IMR-90 (cell line): ENCODE measurements around the gene XRN2. TPM values are rescaled to one million over a fixed set of nuclear protein-coding genes. Genes with fewer than 3 reads are reported as not detected.

Source experiments
- ATAC-seq: fragments of 200-7000 bp; cut with Tn5 transposase; 2 replicates; pipeline ENCODE4 v1.9.1; 2020; ENCODE audit warnings: low read depth, mild to moderate bottlenecking, moderate library complexity
- BruUV-seq: library from RNA; stranded (reverse); fragments of 400-500 nt; replicated peaks from 2 replicates; lab custom pipeline; 2021; lab: Mats Ljungman, UMichigan
- CTCF ChIA-PET: fragments of 300-600 bp; formaldehyde crosslinking; extraction: SDS; loops from one replicate; lab custom pipeline; 2021; ENCODE audit warnings: antibody characterized with exemption; lab: Yijun Ruan, JAX
- POLR2A ChIA-PET: fragments of 300-600 bp; sonication (Branson Sonifier 250); formaldehyde crosslinking; loops from one replicate; lab custom pipeline; 2022; ENCODE audit warnings: antibody characterized with exemption; ENCODE audit not compliant: unreplicated experiment; lab: Charles Lee
- DNase-seq: peaks from one replicate; pipeline ENCODE4 v3.0.0; 2013
- H2AFZ ChIP-seq: replicated peaks from 2 replicates; pipeline ENCODE3; 2013; ENCODE audit warnings: low read length, mild to moderate bottlenecking; ENCODE audit not compliant: poor library complexity
- H2AK5ac ChIP-seq: 2 replicates; pipeline ENCODE4 v1.6.1; 2013; ENCODE audit warnings: low read depth, low read length, inconsistent platforms
- H2AK9ac ChIP-seq: replicated peaks from 2 replicates; pipeline ENCODE3; 2013; ENCODE audit warnings: mild to moderate bottlenecking, low read depth, low read length, moderate library complexity; ENCODE audit not compliant: poor library complexity
- H2BK120ac ChIP-seq: 2 replicates; pipeline ENCODE4 v1.6.1; 2013; ENCODE audit warnings: low read depth, low read length, inconsistent platforms
- H2BK15ac ChIP-seq: 3 replicates; pipeline ENCODE4 v1.6.1; 2013; ENCODE audit warnings: low read depth, low read length, inconsistent platforms
- H2BK20ac ChIP-seq: 2 replicates; pipeline ENCODE4 v1.6.1; 2013; ENCODE audit warnings: low read depth, mild to moderate bottlenecking, inconsistent platforms, low read length, moderate library complexity
- H2BK5ac ChIP-seq: 2 replicates; pipeline ENCODE4 v1.6.1; 2013; ENCODE audit warnings: mild to moderate bottlenecking, low read depth, low read length, inconsistent platforms; ENCODE audit not compliant: poor library complexity, severe bottlenecking
- H3K14ac ChIP-seq: replicated peaks from 2 replicates; pipeline ENCODE4 v1.6.1; 2013; ENCODE audit warnings: low read depth, low read length, inconsistent platforms
- H3K18ac ChIP-seq: 2 replicates; pipeline ENCODE4 v1.6.1; 2013; ENCODE audit warnings: low read depth, low read length, control low read depth
- H3K23ac ChIP-seq: 2 replicates; pipeline ENCODE4 v1.6.1; 2013; ENCODE audit warnings: low read depth, low read length, inconsistent platforms
- H3K27ac ChIP-seq: 2 replicates; pipeline ENCODE4 v1.5.1; 2013; ENCODE audit warnings: mild to moderate bottlenecking, control low read depth, low read length; ENCODE audit not compliant: insufficient read depth
- H3K27me3 ChIP-seq: 2 replicates; pipeline ENCODE4 v1.6.1; 2013; ENCODE audit warnings: low read length; ENCODE audit not compliant: control insufficient read depth, insufficient read depth
- H3K36me3 ChIP-seq: 2 replicates; pipeline ENCODE4 v1.6.1; 2013; ENCODE audit warnings: low read length, mixed read lengths; ENCODE audit not compliant: control insufficient read depth, insufficient read depth
- H3K4ac ChIP-seq: 2 replicates; pipeline ENCODE4 v1.6.1; 2013; ENCODE audit warnings: low read depth, low read length, inconsistent platforms
- H3K4me1 ChIP-seq: 2 replicates; pipeline ENCODE4 v1.6.1; 2013; ENCODE audit warnings: low read length, mixed read lengths; ENCODE audit not compliant: control insufficient read depth, insufficient read depth
- H3K4me2 ChIP-seq: 2 replicates; pipeline ENCODE4 v1.6.1; 2013; ENCODE audit warnings: low read depth, mild to moderate bottlenecking, control low read depth, low read length, moderate library complexity
- H3K4me3 ChIP-seq: 2 replicates; pipeline ENCODE4 v1.5.1; 2013; ENCODE audit warnings: low read depth, mild to moderate bottlenecking, control low read depth, low read length, moderate library complexity; ENCODE audit not compliant: insufficient read depth
- H3K56ac ChIP-seq: 2 replicates; pipeline ENCODE4 v1.6.1; 2013; ENCODE audit warnings: low read length, inconsistent platforms; ENCODE audit not compliant: insufficient read depth; ENCODE audit errors: extremely low read depth
- H3K79me1 ChIP-seq, 2 experiments: 2 replicates each; pipeline ENCODE4 v1.6.1; 2013; ENCODE audit warnings: low read length in 2 of 2, inconsistent platforms in 1 of 2, low read depth in 1 of 2
- H3K9ac ChIP-seq: 2 replicates; pipeline ENCODE4 v1.6.1; 2013; ENCODE audit warnings: low read depth, low read length, control low read depth
- H3K9me1 ChIP-seq: 2 replicates; pipeline ENCODE4 v1.6.1; 2013; ENCODE audit warnings: low read length, inconsistent platforms; ENCODE audit not compliant: insufficient read depth
- H3K9me3 ChIP-seq: 2 replicates; pipeline ENCODE4 v1.6.1; 2013; ENCODE audit warnings: low read length; ENCODE audit not compliant: control insufficient read depth, insufficient read depth
- H4K20me1 ChIP-seq: 2 replicates; pipeline ENCODE4 v1.6.1; 2013; ENCODE audit warnings: low read length, inconsistent platforms; ENCODE audit not compliant: insufficient read depth
- H4K5ac ChIP-seq: 2 replicates; pipeline ENCODE4 v1.6.1; 2013; ENCODE audit warnings: mild to moderate bottlenecking, low read depth, low read length, control low read depth
- H4K8ac ChIP-seq, 2 experiments: 2 replicates each; pipeline ENCODE4 v1.6.1; 2013; ENCODE audit warnings: low read depth in 2 of 2, low read length in 2 of 2, control low read depth in 1 of 2, inconsistent platforms in 1 of 2
- H4K91ac ChIP-seq: 2 replicates; pipeline ENCODE4 v1.6.1; 2013; ENCODE audit warnings: low read depth, low read length, inconsistent platforms; ENCODE audit not compliant: insufficient read depth
- CEBPB ChIP-seq: IDR thresholded peaks from 2 replicates; pipeline ENCODE4 v1.6.1; 2012; ENCODE audit warnings: low read depth, low read length, improper control_type of control experiment
- CHD1 ChIP-seq: IDR thresholded peaks from 2 replicates; pipeline ENCODE4 v1.6.1; 2012; ENCODE audit warnings: low read depth, low read length, improper control_type of control experiment
- MAFK ChIP-seq: IDR thresholded peaks from 2 replicates; pipeline ENCODE4 v1.6.1; 2012; ENCODE audit warnings: low read depth, low read length, improper control_type of control experiment
- POLR2A ChIP-seq: IDR thresholded peaks from 2 replicates; pipeline ENCODE4 v1.6.1; 2012; ENCODE audit warnings: mild to moderate bottlenecking, low read depth, low read length
- WGBS, 2 experiments: methylation state at CpG; one replicate each; pipeline versions ENCODE4 v1.1.5 to v1.1.7; 2013; ENCODE audit warnings: missing lambda C conversion rate in 2 of 2; ENCODE audit not compliant: insufficient read length in 1 of 2; ENCODE audit errors: extremely low coverage in 2 of 2; 5-methylcytosine and 5-hydroxymethylcytosine counted together
- dilution Hi-C: fragments of 300-500 bp; cut with HindIII; formaldehyde crosslinking; loops from one replicate; pipeline ENCODE4 v1.14.3; 2018; ENCODE audit warnings: low sequenced_read_pairs; ENCODE audit not compliant: unreplicated experiment
- in situ Hi-C: fragments of 300-500 bp; cut with MboI; formaldehyde crosslinking; loops from 3 replicates; pipeline ENCODE4 v1.14.3; 2019; ENCODE audit warnings: low sequenced_read_pairs, inconsistent platforms, mixed read lengths
- intact Hi-C: fragments of 100-400 bp; cut with micrococcal nuclease; formaldehyde crosslinking; loops from 2 replicates; pipeline ENCODE4 v1.10.0; 2022
- polyA plus RNA-seq, 3 experiments: library from polyadenylated mRNA; depleted of rRNA; stranded (reverse); fragments of >200 nt; gene quantifications; 2 replicates each; pipeline ENCODE4 v1.2.3, GENCODE V29; 2012; ENCODE audit warnings: low replicate concordance in 1 of 3
- total RNA-seq: library from RNA; depleted of rRNA; stranded (reverse); fragments of >200 nt; gene quantifications from 2 replicates; pipeline ENCODE4 v1.2.3, GENCODE V29; 2012
- TF ChIP-seq, protein P1 (sequence below): fragments of 150-350 bp; IDR thresholded peaks from 2 replicates; pipeline ENCODE4 v1.6.1; 2016; ENCODE audit warnings: low read depth, mild to moderate bottlenecking, low read length, moderate library complexity, borderline replicate concordance
- TF ChIP-seq, protein P2 (sequence below): fragments of 150-350 bp; IDR thresholded peaks from 2 replicates; pipeline ENCODE4 v1.6.1; 2017; ENCODE audit warnings: mild to moderate bottlenecking, antibody characterized with exemption, low read length, low read depth

The XRN2 gene
- total and polyA plus RNA-seq, 2 of the 4 experiments (the other 2 are of a cell fraction): 58.1 to 70.8 TPM

DNA sequence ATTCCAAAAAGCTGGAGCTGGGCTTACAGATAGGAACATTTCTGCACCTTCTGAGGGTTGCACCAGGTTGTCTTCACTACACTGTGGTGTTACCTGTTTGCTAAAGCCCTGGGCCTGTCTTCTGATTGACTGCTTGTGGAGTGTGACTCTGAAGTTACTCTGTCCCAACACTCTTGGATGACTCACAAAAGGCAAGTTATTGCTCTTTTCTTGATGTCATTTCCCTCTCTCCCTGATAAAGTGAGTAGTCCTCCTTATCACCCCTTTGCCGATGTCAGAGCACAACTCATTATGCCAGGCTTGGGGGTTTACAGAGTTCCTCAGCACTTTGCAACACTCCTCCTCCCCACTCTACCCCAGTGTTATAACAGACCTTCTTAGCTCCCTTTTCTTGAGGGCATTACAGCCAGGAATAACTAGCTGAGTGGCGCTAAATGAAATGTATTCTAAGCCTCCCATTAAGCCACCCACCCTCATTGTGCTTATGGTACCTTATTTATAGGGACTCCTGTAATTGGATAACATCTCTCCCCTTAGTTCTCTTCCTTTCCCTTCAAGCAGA is 130.3 kb downstream of the XRN2 start:
- H2BK15ac ChIP-seq: no peak overlapping the region
- H3K9me1 ChIP-seq: no peaks in the 10 kb centered on the region
- no peaks in the 10 kb centered on the region for H3K36me3 ChIP-seq
- no peak overlapping the region for H2BK5ac ChIP-seq
- DNase-seq (peak; percentile 31), ATAC-seq (no peak)
- H2AK5ac ChIP-seq: no peak overlapping the region
- no peak overlapping the region for H4K5ac ChIP-seq
- BruUV-seq: no TSS peak
- H3K4me2 ChIP-seq: no peak overlapping the region
- H3K56ac ChIP-seq: no peak overlapping the region
- no peak overlapping the region for H4K8ac ChIP-seq
- TF ChIP-seq MAFK (no peak), CEBPB (no peak), CHD1 (no peak), POLR2A (no peak)
- TF ChIP-seq, protein P1, sequence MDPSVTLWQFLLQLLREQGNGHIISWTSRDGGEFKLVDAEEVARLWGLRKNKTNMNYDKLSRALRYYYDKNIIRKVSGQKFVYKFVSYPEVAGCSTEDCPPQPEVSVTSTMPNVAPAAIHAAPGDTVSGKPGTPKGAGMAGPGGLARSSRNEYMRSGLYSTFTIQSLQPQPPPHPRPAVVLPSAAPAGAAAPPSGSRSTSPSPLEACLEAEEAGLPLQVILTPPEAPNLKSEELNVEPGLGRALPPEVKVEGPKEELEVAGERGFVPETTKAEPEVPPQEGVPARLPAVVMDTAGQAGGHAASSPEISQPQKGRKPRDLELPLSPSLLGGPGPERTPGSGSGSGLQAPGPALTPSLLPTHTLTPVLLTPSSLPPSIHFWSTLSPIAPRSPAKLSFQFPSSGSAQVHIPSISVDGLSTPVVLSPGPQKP: no peak
- TF ChIP-seq, protein P2, sequence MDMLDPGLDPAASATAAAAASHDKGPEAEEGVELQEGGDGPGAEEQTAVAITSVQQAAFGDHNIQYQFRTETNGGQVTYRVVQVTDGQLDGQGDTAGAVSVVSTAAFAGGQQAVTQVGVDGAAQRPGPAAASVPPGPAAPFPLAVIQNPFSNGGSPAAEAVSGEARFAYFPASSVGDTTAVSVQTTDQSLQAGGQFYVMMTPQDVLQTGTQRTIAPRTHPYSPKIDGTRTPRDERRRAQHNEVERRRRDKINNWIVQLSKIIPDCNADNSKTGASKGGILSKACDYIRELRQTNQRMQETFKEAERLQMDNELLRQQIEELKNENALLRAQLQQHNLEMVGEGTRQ: no peak
- no peak overlapping the region for H3K14ac ChIP-seq
- dilution Hi-C loops: no loop called here
- H3K4me3 ChIP-seq: no peak overlapping the region
- no peak overlapping the region for H3K4ac ChIP-seq
- no peak overlapping the region for H2BK120ac ChIP-seq
- H2BK20ac ChIP-seq: no peak overlapping the region
- no peak overlapping the region for H3K27ac ChIP-seq
- no peaks in the 10 kb centered on the region for H3K4me1 ChIP-seq
- no peak overlapping the region for H3K18ac ChIP-seq
- intact Hi-C loops: no loop called here
- no peak overlapping the region for H3K9ac ChIP-seq
- no peak overlapping the region for H4K91ac ChIP-seq
- no CpG with 5 or more reads among the region's 2 CpGs for WGBS, 2 experiments
- peaks cover 4% of the 10 kb centered on the region for H3K27me3 ChIP-seq
- no peaks in the 10 kb centered on the region for H3K9me3 ChIP-seq
- H2AK9ac ChIP-seq: no peak overlapping the region
- H3K23ac ChIP-seq: no peak overlapping the region
- in situ Hi-C loops: no loop called here
- ChIA-PET CTCF (no interaction called here), POLR2A (interaction anchor here (0.6 kb wide), 1 partner anchor 145 kb away, joined by 3 read pairs; no protein-coding TSS in a partner anchor)
- no peak overlapping the region for H2AFZ ChIP-seq
- no peaks in the 10 kb centered on the region for H3K79me1 ChIP-seq
- no peaks in the 10 kb centered on the region for H4K20me1 ChIP-seq
